CD4-positive, alpha-beta T cell treated with Interleukin-12 subunit alpha and Interleukin-12 subunit beta, for 1 hour (primary cell): ENCODE results near the gene BEND3.
A peak's percentile ranks its signal among the peaks of the same experiment; 100 is the strongest.
"Not testable (repeated sequence)": the region's sequence is repeated elsewhere in the genome, so short reads cannot be mapped to it uniquely, and the experiment has no call there.

Experiments used
- DNase-seq: peaks from one replicate; pipeline ENCODE4 v3.0.0-alpha.2; 2020

Gene BEND3

GRCh38 chr6:107120404-107120803 lies 5.1 kb upstream of the BEND3 start:
- DNase-seq, result no peak

- DNase-seq, result no peak
Observed at GRCh38 chr6:107118976-107119375, 3.7 kb upstream of the BEND3 start.

GRCh38 chr6:107118540-107118939 lies 3.2 kb upstream of the BEND3 start:
- DNase-seq, result not testable (repeated sequence)

GRCh38 chr6:107116931-107117330 lies 1.6 kb upstream of the BEND3 start:
- no peak for DNase-seq

DNA sequence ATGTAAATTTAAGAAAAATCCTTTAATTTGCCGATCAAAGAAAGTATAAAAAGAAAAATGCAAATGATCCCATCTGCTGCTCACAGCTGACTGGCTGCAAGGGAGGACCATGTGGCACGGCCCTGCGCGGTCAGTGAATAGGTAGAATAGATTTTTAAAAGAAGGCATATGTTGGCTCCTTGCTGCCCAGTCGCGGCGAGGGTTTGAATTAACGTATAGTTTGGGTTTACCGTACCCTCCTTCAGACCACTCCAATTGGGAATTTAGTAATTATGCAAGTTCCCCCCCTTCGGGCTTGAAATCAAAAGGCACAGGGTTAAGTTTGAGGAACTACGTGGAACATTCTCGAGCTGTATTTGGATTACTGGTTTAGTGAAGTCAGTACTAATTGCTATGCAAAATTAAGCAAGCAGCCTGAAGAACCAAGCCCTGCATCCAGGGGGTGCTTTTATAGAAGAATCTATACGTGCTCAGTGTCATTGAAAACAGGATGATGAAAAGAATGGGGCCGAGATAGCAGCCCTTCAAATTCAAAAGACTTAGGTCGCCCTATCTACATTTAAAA lies 1.1 kb upstream of the BEND3 start:
- DNase-seq, result peak; percentile 17

GRCh38 chr6:107115695-107116327 lies 496 bp upstream of the BEND3 start:
- DNase-seq, result peak; percentile 15

GRCh38 chr6:107114213-107114925 lies 946 bp downstream of the BEND3 start:
- DNase-seq, result peak; percentile 75

DNA sequence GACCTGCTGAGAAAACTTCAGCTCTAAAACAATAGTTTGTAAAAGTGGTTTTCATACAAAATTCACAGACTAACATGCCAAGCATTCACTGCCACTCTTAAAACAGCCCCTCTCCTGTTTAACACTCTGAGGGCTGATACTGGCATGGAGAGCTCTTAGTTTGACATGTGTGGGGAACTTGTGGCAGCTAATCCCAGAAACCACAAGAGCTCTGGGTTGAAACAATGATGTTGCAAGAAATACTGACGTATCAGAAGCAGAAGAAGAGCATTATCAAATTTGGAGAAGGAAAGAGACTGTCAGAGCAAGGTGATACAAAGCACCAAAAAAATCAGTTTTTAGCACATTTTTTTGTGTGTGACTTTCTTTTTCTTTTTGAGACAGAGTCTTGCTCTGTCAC lies 5.1 kb downstream of the BEND3 start:
- no peak for DNase-seq

GRCh38 chr6:107108201-107108890 lies 7.0 kb downstream of the BEND3 start:
- no peak for DNase-seq

DNA sequence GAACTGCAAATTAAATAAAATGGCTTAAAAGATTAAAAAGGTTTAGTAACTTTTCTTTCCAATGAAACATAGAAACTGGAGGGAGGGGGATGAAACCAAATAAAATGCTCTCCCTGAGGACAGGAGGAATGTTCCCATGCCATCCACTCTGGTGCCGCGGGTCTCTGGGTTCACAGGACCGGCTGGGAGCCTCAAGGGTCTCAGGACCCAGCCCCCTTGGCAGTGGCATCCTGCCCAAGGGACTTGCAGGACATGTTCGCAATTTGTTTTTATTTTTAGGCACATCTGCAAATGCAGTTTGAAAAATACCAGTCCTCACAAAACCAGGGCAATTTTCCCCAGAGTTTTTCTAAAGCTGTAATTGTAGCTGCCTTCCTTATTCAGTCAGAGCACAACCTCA lies 7.5 kb downstream of the BEND3 start:
- DNase-seq, result no peak

DNA sequence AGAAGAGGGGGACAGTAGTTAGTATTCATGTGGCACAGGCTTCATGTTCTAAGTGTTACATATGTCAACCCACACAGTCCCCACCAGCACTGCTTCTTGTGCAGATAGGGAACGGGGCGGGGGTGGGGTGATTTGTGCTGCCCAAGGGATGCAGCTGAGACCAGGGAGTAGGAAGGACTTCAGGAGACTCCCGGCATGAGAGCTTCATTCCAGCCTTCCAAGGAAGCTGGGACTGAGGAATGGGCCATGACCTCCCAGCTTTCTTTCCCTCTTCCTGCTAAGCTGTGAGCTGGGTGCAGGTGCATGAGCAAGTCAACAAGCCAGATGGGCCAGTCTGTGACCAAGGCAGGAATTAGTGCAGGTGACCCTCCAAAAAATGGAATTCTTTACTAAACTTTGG lies 9.2 kb downstream of the BEND3 start:
- no peak for DNase-seq

- no peak for DNase-seq
Observed at GRCh38 chr6:107105511-107106116, 9.7 kb downstream of the BEND3 start.

GRCh38 chr6:107103082-107103481 lies 12.2 kb downstream of the BEND3 start:
- no peak for DNase-seq

DNA sequence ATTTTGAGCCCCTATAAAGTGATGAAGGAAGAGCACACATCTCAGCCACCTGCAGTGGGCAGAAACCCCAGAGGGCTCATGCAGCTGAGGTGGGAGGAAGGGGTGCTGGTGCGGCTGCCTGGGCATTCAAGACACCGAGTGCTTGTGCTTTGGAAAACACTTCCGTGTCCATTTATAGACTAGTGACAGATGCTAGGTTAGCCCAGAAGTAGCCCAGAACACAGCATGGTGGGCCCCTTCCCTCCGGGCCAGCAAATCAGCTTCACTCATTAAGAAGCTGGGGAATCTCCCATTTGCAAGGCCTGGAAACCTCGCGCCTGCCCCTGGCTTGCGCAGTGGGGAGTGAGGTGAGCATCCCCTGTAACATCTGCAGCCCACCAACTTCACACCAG lies 12.9 kb downstream of the BEND3 start:
- no peak for DNase-seq

DNA sequence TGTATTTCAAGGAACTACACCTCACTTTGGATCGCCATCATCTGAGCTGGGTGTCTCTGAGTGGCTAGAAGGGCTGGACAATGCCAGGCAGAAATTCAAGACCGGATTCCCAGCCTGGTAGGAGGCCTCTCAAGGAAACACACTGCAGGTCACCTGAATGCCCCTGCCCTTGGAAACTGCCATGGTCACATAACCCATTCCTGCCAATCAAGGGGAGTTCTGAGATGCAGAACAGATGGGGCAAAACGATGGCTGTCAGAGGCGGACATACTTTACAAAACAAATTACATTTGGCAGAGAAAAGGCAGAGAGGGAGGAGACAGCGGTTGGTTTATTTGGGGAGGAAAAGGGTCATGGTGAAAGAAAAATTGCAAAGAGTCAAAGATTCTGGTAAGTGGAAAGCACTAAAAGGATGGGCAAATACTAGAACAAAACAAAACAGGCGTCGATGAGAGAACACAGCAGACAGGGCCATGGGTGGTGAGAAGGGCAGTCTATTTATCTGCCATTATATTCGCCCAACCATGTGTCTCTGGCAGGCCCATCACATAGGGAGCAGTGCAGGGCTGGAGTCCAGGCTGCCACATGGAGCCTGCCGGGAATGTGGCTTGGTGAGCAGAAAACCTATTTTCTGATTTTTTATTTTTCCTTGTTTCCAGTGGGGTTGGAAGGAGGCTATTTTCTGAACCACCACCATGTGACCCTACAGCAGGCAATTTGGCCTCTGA lies 13.5 kb downstream of the BEND3 start:
- DNase-seq, result no peak

DNA sequence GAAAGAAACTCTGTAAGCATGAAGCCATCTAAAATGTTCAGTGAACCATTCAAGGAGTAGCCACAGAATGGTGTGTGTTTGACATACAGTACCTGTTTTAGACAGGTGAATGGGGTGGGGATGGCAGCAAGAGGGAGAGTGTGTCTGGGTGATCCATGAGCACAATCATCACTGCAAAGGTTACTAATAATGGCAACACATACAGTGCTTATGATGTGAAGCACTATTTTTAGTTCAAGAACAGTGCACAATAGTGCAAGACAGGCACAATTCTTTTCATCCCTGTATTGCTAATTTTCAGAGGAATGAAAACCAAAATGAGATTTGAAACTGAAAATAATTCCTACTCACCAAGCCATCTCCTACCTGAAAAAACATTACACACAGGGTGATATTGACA lies 14.1 kb downstream of the BEND3 start:
- no peak for DNase-seq

GRCh38 chr6:107098436-107099307 lies 16.6 kb downstream of the BEND3 start:
- DNase-seq, result no peak

DNA sequence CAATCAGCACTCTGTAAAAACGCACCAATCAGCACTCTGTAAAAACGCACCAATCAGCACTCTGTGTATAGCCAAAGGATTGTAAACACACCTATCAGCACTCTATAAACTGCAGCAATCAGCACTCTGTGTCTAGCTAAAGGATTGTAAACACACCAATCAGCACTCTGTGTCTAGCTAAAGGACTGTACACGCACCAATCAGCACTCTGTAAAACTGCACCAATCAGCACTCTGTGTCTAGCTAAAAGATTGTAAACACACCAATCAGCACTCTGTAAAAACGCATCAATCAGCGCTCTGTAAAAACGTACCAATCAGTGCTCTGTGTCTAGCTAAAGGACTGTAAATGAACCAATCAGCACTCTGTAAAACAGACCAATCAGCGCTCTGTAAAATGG lies 30.9 kb downstream of the BEND3 start:
- not testable (repeated sequence) for DNase-seq

- DNase-seq, result no peak
Observed at GRCh38 chr6:107083921-107084320, 31.4 kb downstream of the BEND3 start.

GRCh38 chr6:107083047-107083768 lies 32.1 kb downstream of the BEND3 start:
- no peak for DNase-seq

DNA sequence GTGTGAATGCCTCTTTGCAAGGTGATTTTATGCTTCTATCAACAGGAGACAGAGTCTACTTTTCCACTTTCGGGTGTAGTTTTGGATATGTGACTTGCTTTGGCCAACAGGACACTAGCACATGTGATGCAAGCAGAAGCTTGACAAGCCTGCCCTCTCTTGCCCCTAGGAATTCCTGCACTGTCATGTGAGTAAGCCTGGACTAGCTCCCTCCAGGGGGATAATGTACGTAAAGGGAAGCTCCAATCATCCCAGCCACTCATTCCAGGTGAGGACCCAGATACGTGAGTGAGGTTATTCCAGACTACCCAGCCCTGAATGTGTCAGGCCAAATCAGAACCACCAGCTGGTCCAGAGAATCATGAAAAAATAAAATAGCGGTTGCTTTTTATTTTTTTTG lies 33.3 kb downstream of the BEND3 start:
- DNase-seq, result no peak
